Osteocyte (in vitro differentiated cells): ENCODE measurements around the gene COL6A1. TPM values are rescaled to one million over a fixed set of nuclear protein-coding genes. Genes with fewer than 3 reads are reported as not detected.

Experiments used
- DNase-seq: peaks from one replicate; pipeline ENCODE4 v3.0.0; 2021; ENCODE audit warnings: mixed read lengths; ENCODE audit not compliant: unreplicated experiment; ENCODE audit errors: extremely low spot score
- H3K27ac Mint-ChIP-seq: one replicate; pipeline ENCODE4 v1.8.0; 2021; ENCODE audit warnings: mild to moderate bottlenecking, mixed read lengths; ENCODE audit not compliant: unreplicated experiment
- H3K27me3 Mint-ChIP-seq: one replicate; pipeline ENCODE4 v1.8.0; 2021; ENCODE audit warnings: mixed read lengths; ENCODE audit not compliant: unreplicated experiment
- H3K36me3 Mint-ChIP-seq: one replicate; pipeline ENCODE4 v1.8.0; 2021; ENCODE audit warnings: mixed read lengths; ENCODE audit not compliant: unreplicated experiment
- H3K4me1 Mint-ChIP-seq: one replicate; pipeline ENCODE4 v1.8.0; 2021; ENCODE audit warnings: mixed read lengths; ENCODE audit not compliant: unreplicated experiment
- H3K4me3 Mint-ChIP-seq: one replicate; pipeline ENCODE4 v1.8.0; 2021; ENCODE audit warnings: mild to moderate bottlenecking, moderate library complexity, mixed read lengths; ENCODE audit not compliant: unreplicated experiment
- H3K9me3 Mint-ChIP-seq: one replicate; pipeline ENCODE4 v1.8.0; 2021; ENCODE audit warnings: mixed read lengths; ENCODE audit not compliant: unreplicated experiment
- CTCF ChIP-seq: fragments of 200-600 bp; sonication (generic); IDR thresholded peaks from 2 replicates; pipeline ENCODE4 v1.5.0; 2021; ENCODE audit warnings: antibody characterized with exemption, mild to moderate bottlenecking, moderate library complexity
- total RNA-seq: library from RNA; stranded (reverse); gene quantifications from 2 replicates; pipeline ENCODE4 v1.2.1, GENCODE V29; 2021

COL6A1 gene
- total RNA-seq, 1 donor from 2014 or later, result 1,503 TPM

- no peak for TF ChIP-seq CTCF
- DNase-seq, result peak; percentile 82
- Mint-ChIP-seq H3K36me3 (peaks cover 15% of the 10 kb centered on the region), H3K9me3 (no peaks in the 10 kb centered on the region), H3K27ac (peak overlapping the region; percentile 38), H3K27me3 (no peaks in the 10 kb centered on the region), H3K4me1 (peaks cover 16% of the 10 kb centered on the region), H3K4me3 (no peak overlapping the region)
Observed at GRCh38 chr21:45991606-45992300, 10.2 kb downstream of the COL6A1 start.

- TF ChIP-seq CTCF, result no peak
- DNase-seq, result peak; percentile 83
- Mint-ChIP-seq H3K4me3 (no peak overlapping the region), H3K9me3 (no peaks in the 10 kb centered on the region), H3K36me3 (peaks cover 13% of the 10 kb centered on the region), H3K4me1 (peaks cover 16% of the 10 kb centered on the region), H3K27me3 (no peaks in the 10 kb centered on the region), H3K27ac (no peak overlapping the region)
Observed at GRCh38 chr21:45992301-45993209, 11.0 kb downstream of the COL6A1 start.

GRCh38 chr21:45993210-45994085 lies 11.9 kb downstream of the COL6A1 start:
- H3K27me3 Mint-ChIP-seq, result no peaks in the 10 kb centered on the region
- H3K27ac Mint-ChIP-seq, result peak overlapping the region; percentile 34
- peaks cover 16% of the 10 kb centered on the region for H3K4me1 Mint-ChIP-seq
- peak; percentile 84 for DNase-seq
- H3K36me3 Mint-ChIP-seq, result peaks cover 16% of the 10 kb centered on the region
- H3K4me3 Mint-ChIP-seq, result no peak overlapping the region
- no peak for TF ChIP-seq CTCF
- no peaks in the 10 kb centered on the region for H3K9me3 Mint-ChIP-seq

GRCh38 chr21:45994086-45994661 lies 12.6 kb downstream of the COL6A1 start:
- DNase-seq, result peak; percentile 84
- H3K4me3 Mint-ChIP-seq, result no peak overlapping the region

More at GRCh38 chr21:45994086-45994661, 12.6 kb downstream of the COL6A1 start:
- Mint-ChIP-seq H3K4me1 (peaks cover 16% of the 10 kb centered on the region), H3K27ac (peak overlapping the region; percentile 50), H3K9me3 (no peaks in the 10 kb centered on the region), H3K36me3 (peaks cover 19% of the 10 kb centered on the region), H3K27me3 (no peaks in the 10 kb centered on the region)
- TF ChIP-seq CTCF, result no peak
